ENCODE measurements around the gene CALN1. TPM values are rescaled to one million over a fixed set of nuclear protein-coding genes. Genes with fewer than 3 reads are reported as not detected.

Gene CALN1
- total and polyA plus RNA-seq, 2 of the 8 experiments (the other 6 are each of a cell fraction or from before 2014, with no cell fraction given): 6.4 to 15.2 TPM

GRCh38 chr7:72268796-72269195 is 143.3 kb downstream of the CALN1 start (continued):
- TF ChIP-seq CHD7 (IDR thresholded peaks at IDR 0.05; ENCODE audit: insufficient replicate concordance, low read length) (no peak), PHF8 (conservative IDR thresholded peaks at IDR 0.05; ENCODE audit: low read depth, low read length) (no peak), SUZ12 (IDR thresholded peaks at IDR 0.05; ENCODE audit: low read length) (no peak), CBX5 (IDR thresholded peaks at IDR 0.05; ENCODE audit: low read depth, low read length) (no peak), GTF2F1 (IDR thresholded peaks at IDR 0.05; ENCODE audit: borderline replicate concordance, low read depth, low read length) (no peak), MAFK (IDR thresholded peaks at IDR 0.05; ENCODE audit: low read depth, low read length) (no peak), KDM1A (IDR thresholded peaks at IDR 0.05; ENCODE audit: borderline replicate concordance, low read length) (no peak)

Measured in H1 (cell line).